AG04449 (cell line): ENCODE measurements around the gene NELL1.
"Not testable (repeated sequence)": the region's sequence is repeated elsewhere in the genome, so short reads cannot be mapped to it uniquely, and the experiment has no call there.

Experiments
- CTCF ChIA-PET: fragments of 350-600 bp; formaldehyde crosslinking; extraction: SDS; loops from one replicate; lab custom pipeline; 2021; ENCODE audit warnings: antibody characterized with exemption; lab: Yijun Ruan, JAX
- POLR2A ChIA-PET: fragments of 400-600, 350-600 bp; formaldehyde crosslinking; extraction: SDS; loops from one replicate; lab custom pipeline; 2020; ENCODE audit warnings: antibody characterized with exemption, inconsistent platforms; lab: Yijun Ruan, JAX
- DNase-seq: peaks from one replicate; pipeline ENCODE4 v3.0.0-alpha.2; 2010; ENCODE audit warnings: low read depth, low spot score
- H3K4me3 ChIP-seq: 2 replicates; pipeline ENCODE4 v1.5.1; 2011; ENCODE audit warnings: low read depth, mild to moderate bottlenecking, control low read depth, low read length
- TF ChIP-seq, protein P1 (sequence below): IDR thresholded peaks from one replicate; pipeline ENCODE4 v1.5.1; 2011; ENCODE audit warnings: mild to moderate bottlenecking, moderate library complexity, low read length, control low read depth, inconsistent platforms; ENCODE audit not compliant: insufficient read depth; ENCODE audit errors: missing control alignments

Gene NELL1

GRCh38 chr11:21260101-21260500 lies 590.7 kb downstream of the NELL1 start:
- CTCF ChIA-PET, result no interaction called here
- TF ChIP-seq, protein P1, sequence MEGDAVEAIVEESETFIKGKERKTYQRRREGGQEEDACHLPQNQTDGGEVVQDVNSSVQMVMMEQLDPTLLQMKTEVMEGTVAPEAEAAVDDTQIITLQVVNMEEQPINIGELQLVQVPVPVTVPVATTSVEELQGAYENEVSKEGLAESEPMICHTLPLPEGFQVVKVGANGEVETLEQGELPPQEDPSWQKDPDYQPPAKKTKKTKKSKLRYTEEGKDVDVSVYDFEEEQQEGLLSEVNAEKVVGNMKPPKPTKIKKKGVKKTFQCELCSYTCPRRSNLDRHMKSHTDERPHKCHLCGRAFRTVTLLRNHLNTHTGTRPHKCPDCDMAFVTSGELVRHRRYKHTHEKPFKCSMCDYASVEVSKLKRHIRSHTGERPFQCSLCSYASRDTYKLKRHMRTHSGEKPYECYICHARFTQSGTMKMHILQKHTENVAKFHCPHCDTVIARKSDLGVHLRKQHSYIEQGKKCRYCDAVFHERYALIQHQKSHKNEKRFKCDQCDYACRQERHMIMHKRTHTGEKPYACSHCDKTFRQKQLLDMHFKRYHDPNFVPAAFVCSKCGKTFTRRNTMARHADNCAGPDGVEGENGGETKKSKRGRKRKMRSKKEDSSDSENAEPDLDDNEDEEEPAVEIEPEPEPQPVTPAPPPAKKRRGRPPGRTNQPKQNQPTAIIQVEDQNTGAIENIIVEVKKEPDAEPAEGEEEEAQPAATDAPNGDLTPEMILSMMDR, result no peak
- POLR2A ChIA-PET, result no interaction called here
- H3K4me3 ChIP-seq, result no peak overlapping the region
- no peak for DNase-seq

GRCh38 chr11:21262992-21263391 lies 593.6 kb downstream of the NELL1 start:
- POLR2A ChIA-PET, result no interaction called here
- CTCF ChIA-PET, result no interaction called here
- TF ChIP-seq, protein P1, result no peak
- H3K4me3 ChIP-seq, result no peak overlapping the region
- DNase-seq, result no peak

GRCh38 chr11:21264125-21264524 lies 594.7 kb downstream of the NELL1 start:
- TF ChIP-seq, protein P1, result no peak
- POLR2A ChIA-PET, result no interaction called here
- CTCF ChIA-PET, result no interaction called here
- H3K4me3 ChIP-seq, result no peak overlapping the region
- no peak for DNase-seq

- TF ChIP-seq, protein P1, result no peak
- no peak for DNase-seq
- CTCF ChIA-PET, result no interaction called here
- POLR2A ChIA-PET, result no interaction called here
- no peak overlapping the region for H3K4me3 ChIP-seq
Measured at GRCh38 chr11:21268036-21268435, 598.6 kb downstream of the NELL1 start.

GRCh38 chr11:21272139-21272538 lies 602.8 kb downstream of the NELL1 start:
- POLR2A ChIA-PET, CTCF ChIA-PET, DNase-seq, H3K4me3 ChIP-seq: not testable (repeated sequence)

- ChIA-PET CTCF (no interaction called here), POLR2A (no interaction called here)
- DNase-seq, result no peak
- no peak overlapping the region for H3K4me3 ChIP-seq
- TF ChIP-seq, protein P1, result no peak
Measured at GRCh38 chr11:21278840-21279239, 609.5 kb downstream of the NELL1 start.

GRCh38 chr11:21285104-21285503 lies 615.7 kb downstream of the NELL1 start:
- no peak overlapping the region for H3K4me3 ChIP-seq
- DNase-seq, result no peak
- TF ChIP-seq, protein P1, result no peak
- POLR2A ChIA-PET, result no interaction called here
- CTCF ChIA-PET, result no interaction called here
